GM12878 (cell line): ENCODE data around the gene ZSCAN26. TPM values are rescaled to one million over a fixed set of nuclear protein-coding genes. Genes with fewer than 3 reads are reported as not detected.

Experiments used
- ATAC-seq: fragments of 200-7000 bp; cut with Tn5 transposase; 3 replicates; pipeline ENCODE4 v1.9.1; 2020; ENCODE audit warnings: mild to moderate bottlenecking, moderate library complexity
- BruUV-seq: library from RNA; stranded (reverse); fragments of 400-500 nt; replicated peaks from 2 replicates; lab custom pipeline; 2021; lab: Mats Ljungman, UMichigan
- CTCF ChIA-PET: fragments of 300-600 bp; sonication (Branson Sonifier 250); formaldehyde crosslinking; extraction: SDS; loops from one replicate; lab custom pipeline; 2021; ENCODE audit warnings: inconsistent platforms; lab: Yijun Ruan, JAX
- POLR2A ChIA-PET: fragments of 350-600 bp; formaldehyde crosslinking; extraction: SDS; loops from one replicate; lab custom pipeline; 2021; ENCODE audit warnings: inconsistent platforms; lab: Charles Lee
- RAD21 ChIA-PET: fragments of 300-600 bp; sonication (Branson Sonifier 250); formaldehyde crosslinking; loops from one replicate; lab custom pipeline; 2023; ENCODE audit warnings: antibody characterized with exemption; ENCODE audit not compliant: unreplicated experiment; lab: Charles Lee
- SMC1A ChIA-PET: fragments of 300-600 bp; sonication (Branson Sonifier 250); formaldehyde crosslinking; loops from one replicate; lab custom pipeline; 2023; ENCODE audit not compliant: unreplicated experiment, uncharacterized antibody; lab: Charles Lee
- DNase-seq: peaks from one replicate; pipeline ENCODE4 v3.0.0-alpha.2; 2011; ENCODE audit warnings: low read depth, low spot score
- FAIRE-seq: peaks from 3 replicates; lab custom pipeline; 2011; peaks lifted over from hg19 to GRCh38; lab: Jason Lieb, UNC
- H2AFZ ChIP-seq: 2 replicates; pipeline ENCODE4 v1.6.0; 2011; ENCODE audit warnings: low read depth, low read length, control low read depth; ENCODE audit not compliant: control insufficient read depth
- H3K27ac ChIP-seq: 2 replicates; pipeline ENCODE4 v1.5.1; 2011; ENCODE audit warnings: control low read depth; ENCODE audit not compliant: control insufficient read depth, insufficient read depth
- H3K27me3 ChIP-seq, 2 experiments: replicated peaks in 1 of 2; 2 replicates each; pipeline versions ENCODE4 v1.6.0 to v1.6.1; 2011; ENCODE audit warnings: low read length in 1 of 2; ENCODE audit not compliant: control insufficient read depth in 2 of 2, insufficient read depth in 2 of 2
- H3K36me3 ChIP-seq, 2 experiments: 2 replicates each; pipeline ENCODE4 v1.5.1; 2011; ENCODE audit warnings: low read length in 1 of 2; ENCODE audit not compliant: control insufficient read depth in 2 of 2, insufficient read depth in 2 of 2
- H3K4me1 ChIP-seq: 2 replicates; pipeline ENCODE4 v1.6.1; 2011; ENCODE audit warnings: mild to moderate bottlenecking, low read length, moderate library complexity, mixed read lengths; ENCODE audit not compliant: control insufficient read depth, insufficient read depth
- H3K4me2 ChIP-seq: 2 replicates; pipeline ENCODE4 v1.6.0; 2011; ENCODE audit warnings: control low read depth; ENCODE audit not compliant: control insufficient read depth, insufficient read depth
- H3K4me3 ChIP-seq: fragments of 200-600 bp; sonication (generic); 2 replicates; pipeline ENCODE4 v1.5.1; 2016
- H3K79me2 ChIP-seq: 2 replicates; pipeline ENCODE4 v1.6.0; 2011; ENCODE audit warnings: low read length; ENCODE audit not compliant: control insufficient read depth, insufficient read depth
- H3K9ac ChIP-seq: 2 replicates; pipeline ENCODE4 v1.8.0; 2011; ENCODE audit warnings: low read length, control low read depth, mixed read lengths; ENCODE audit not compliant: control insufficient read depth, insufficient read depth
- H3K9me3 ChIP-seq: replicated peaks from 3 replicates; pipeline ENCODE4 v1.5.1; 2011; ENCODE audit warnings: mild to moderate bottlenecking, low read length; ENCODE audit not compliant: control insufficient read depth, insufficient read depth
- H4K20me1 ChIP-seq: 2 replicates; pipeline ENCODE4 v1.6.0; 2011; ENCODE audit not compliant: control insufficient read depth, insufficient read depth
- CREB1 ChIP-seq: IDR thresholded peaks from 2 replicates; pipeline ENCODE4 v1.6.1; 2012; ENCODE audit warnings: low read depth, mild to moderate bottlenecking, inconsistent platforms
- DPF2 ChIP-seq: fragments of 450-650 bp; IDR thresholded peaks from 2 replicates; pipeline ENCODE4 v1.6.1; 2017; ENCODE audit warnings: mild to moderate bottlenecking
- EED ChIP-seq: sonication (generic); IDR thresholded peaks from 2 replicates; pipeline ENCODE4 v1.6.1; 2016; ENCODE audit warnings: antibody characterized with exemption, low read depth
- FOS ChIP-seq: IDR thresholded peaks from 3 replicates; pipeline ENCODE4 v1.6.1; 2011; ENCODE audit warnings: borderline replicate concordance; ENCODE audit not compliant: insufficient read length; ENCODE audit errors: extremely low read depth
- IKZF1 ChIP-seq: fragments of 450-650 bp; conservative IDR thresholded peaks from 2 replicates; pipeline ENCODE4 v1.6.1; 2017; ENCODE audit warnings: antibody characterized with exemption, mild to moderate bottlenecking
- IRF4 ChIP-seq: IDR thresholded peaks from 2 replicates; pipeline ENCODE4 v1.6.1; 2011; ENCODE audit warnings: low read depth, low read length
- LARP7 ChIP-seq: fragments of 450-650 bp; IDR thresholded peaks from 2 replicates; pipeline ENCODE4 v1.6.1; 2017; ENCODE audit warnings: mild to moderate bottlenecking
- MEF2B ChIP-seq: fragments of 450-650 bp; IDR thresholded peaks from 2 replicates; pipeline ENCODE4 v1.6.1; 2018; ENCODE audit warnings: mild to moderate bottlenecking, moderate library complexity; ENCODE audit not compliant: partially characterized antibody, poor library complexity, severe bottlenecking
- NBN ChIP-seq: fragments of 450-650 bp; IDR thresholded peaks from 2 replicates; pipeline ENCODE4 v1.6.1; 2016
- POLR2A ChIP-seq: IDR thresholded peaks from 2 replicates; pipeline ENCODE4 v1.6.1; 2011; ENCODE audit warnings: low read depth, mild to moderate bottlenecking, low read length
- RUNX3 ChIP-seq: IDR thresholded peaks from 2 replicates; pipeline ENCODE4 v1.6.1; 2012; ENCODE audit warnings: low read length, inconsistent platforms
- SIN3A ChIP-seq: IDR thresholded peaks from 2 replicates; pipeline ENCODE4 v1.6.1; 2012; ENCODE audit warnings: low read depth, low read length, improper control_type of control experiment
- SMAD1 ChIP-seq: fragments of 450-650 bp; IDR thresholded peaks from 2 replicates; pipeline ENCODE4 v1.6.1; 2018; ENCODE audit warnings: mild to moderate bottlenecking, low read depth; ENCODE audit not compliant: partially characterized antibody
- SMAD5 ChIP-seq: IDR thresholded peaks from 2 replicates; pipeline ENCODE4 v1.6.1; 2016; ENCODE audit warnings: antibody characterized with exemption, low read depth
- SPI1 ChIP-seq: IDR thresholded peaks from 2 replicates; pipeline ENCODE4 v1.6.1; 2011; ENCODE audit warnings: low read depth, mild to moderate bottlenecking, low read length, moderate library complexity, borderline replicate concordance; ENCODE audit not compliant: insufficient read depth
- SREBF1 ChIP-seq: IDR thresholded peaks from 2 replicates; pipeline ENCODE4 v1.6.1; 2012; ENCODE audit warnings: mild to moderate bottlenecking, low read length
- TAF1 ChIP-seq: IDR thresholded peaks from 2 replicates; pipeline ENCODE4 v1.6.1; 2011; ENCODE audit warnings: mild to moderate bottlenecking, low read depth, low read length, borderline replicate concordance
- TCF12 ChIP-seq: IDR thresholded peaks from 2 replicates; pipeline ENCODE4 v1.6.1; 2011; ENCODE audit warnings: low read depth, mild to moderate bottlenecking, low read length
- WGBS: methylation state at CpG from one replicate; pipeline ENCODE4 v1.1.6; 2016; ENCODE audit warnings: low lambda C conversion rate; ENCODE audit not compliant: insufficient replicate concordance, insufficient coverage; ENCODE audit errors: missing lambda C conversion rate; 5-methylcytosine and 5-hydroxymethylcytosine counted together
- in situ Hi-C: fragments of 300-500 bp; cut with MboI; formaldehyde crosslinking; loops from 9 replicates; pipeline ENCODE4 v1.14.3; 2018; ENCODE audit warnings: mixed read lengths
- intact Hi-C: fragments of 100-400 bp; cut with micrococcal nuclease; formaldehyde crosslinking; loops from one replicate; pipeline ENCODE4 v1.14.2; 2022; ENCODE audit not compliant: unreplicated experiment
- polyA plus RNA-seq, 11 experiments: library from polyadenylated mRNA; depleted of rRNA in 4 of 11; unstranded in 6 of 11; stranded (reverse) in 5 of 11; fragments of >200 nt; fragmentation: Nextera tagmentation in 4 of 11; fragmentation: Illumina TruSeq in 1 of 11; extraction: Ambion mirVana in 4 of 11; extraction: Trizol in 1 of 11; gene quantifications; 1 replicate in 1 of 11; 2 replicates in 10 of 11; pipeline versions ENCODE4 v1.2.1 to v1.2.3, GENCODE V29; 2011 to 2016; ENCODE audit warnings: inconsistent platforms in 2 of 11, missing spikeins in 2 of 11, low read depth in 1 of 11
- total RNA-seq, 4 experiments: library from RNA; depleted of rRNA in 3 of 4; stranded (reverse); fragments of >200 nt in 3 of 4; fragmentation: Illumina TruSeq in 1 of 4; extraction: Trizol in 1 of 4; gene quantifications; 2 replicates each; pipeline versions ENCODE4 v1.2.1 to v1.2.3, GENCODE V29; 2013 to 2021
- TF ChIP-seq, protein P1 (sequence below): fragments of 450-650 bp; formaldehyde crosslinking; IDR thresholded peaks from 2 replicates; pipeline ENCODE4 v1.5.0; 2022; ENCODE audit warnings: mild to moderate bottlenecking, missing genetic modification characterization

The ZSCAN26 gene
- total and polyA plus RNA-seq, 10 of the 15 experiments (the other 5 are each of a cell fraction or from before 2014, with no cell fraction given): 4.5 to 13.3 (median 6.5) TPM

DNA sequence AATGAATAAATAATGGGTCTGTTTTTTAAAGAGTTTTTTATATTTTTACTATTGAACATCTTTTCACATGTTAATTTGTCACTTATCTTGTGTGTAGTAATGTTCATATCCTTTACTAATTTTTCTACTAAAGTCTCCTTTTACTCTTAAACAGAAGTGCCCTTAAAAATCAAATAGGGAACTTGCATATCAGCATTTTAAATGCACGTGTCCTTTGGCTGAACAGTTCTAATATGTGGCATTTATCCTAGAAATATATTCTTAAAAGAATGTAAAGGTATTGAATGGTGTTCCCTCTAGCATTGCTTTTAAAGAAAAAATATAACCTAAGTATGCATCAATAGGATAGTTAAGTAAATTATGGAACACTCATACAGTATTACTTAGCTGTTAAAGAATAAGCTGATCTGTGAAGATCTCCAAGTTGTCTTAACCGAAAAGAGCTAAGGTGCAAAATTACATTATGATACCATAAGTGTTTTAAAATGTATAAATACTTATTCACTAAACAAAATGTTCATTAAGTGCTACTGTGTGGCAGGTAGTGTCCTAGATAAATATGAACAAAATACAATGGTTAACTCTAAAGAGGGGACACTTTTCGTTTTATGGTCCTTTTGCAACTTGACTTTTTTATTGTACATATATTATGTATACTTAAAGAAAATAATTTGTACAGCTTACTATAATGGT is 13.8 kb downstream of the ZSCAN26 start (continued):
- TF ChIP-seq, protein P1, sequence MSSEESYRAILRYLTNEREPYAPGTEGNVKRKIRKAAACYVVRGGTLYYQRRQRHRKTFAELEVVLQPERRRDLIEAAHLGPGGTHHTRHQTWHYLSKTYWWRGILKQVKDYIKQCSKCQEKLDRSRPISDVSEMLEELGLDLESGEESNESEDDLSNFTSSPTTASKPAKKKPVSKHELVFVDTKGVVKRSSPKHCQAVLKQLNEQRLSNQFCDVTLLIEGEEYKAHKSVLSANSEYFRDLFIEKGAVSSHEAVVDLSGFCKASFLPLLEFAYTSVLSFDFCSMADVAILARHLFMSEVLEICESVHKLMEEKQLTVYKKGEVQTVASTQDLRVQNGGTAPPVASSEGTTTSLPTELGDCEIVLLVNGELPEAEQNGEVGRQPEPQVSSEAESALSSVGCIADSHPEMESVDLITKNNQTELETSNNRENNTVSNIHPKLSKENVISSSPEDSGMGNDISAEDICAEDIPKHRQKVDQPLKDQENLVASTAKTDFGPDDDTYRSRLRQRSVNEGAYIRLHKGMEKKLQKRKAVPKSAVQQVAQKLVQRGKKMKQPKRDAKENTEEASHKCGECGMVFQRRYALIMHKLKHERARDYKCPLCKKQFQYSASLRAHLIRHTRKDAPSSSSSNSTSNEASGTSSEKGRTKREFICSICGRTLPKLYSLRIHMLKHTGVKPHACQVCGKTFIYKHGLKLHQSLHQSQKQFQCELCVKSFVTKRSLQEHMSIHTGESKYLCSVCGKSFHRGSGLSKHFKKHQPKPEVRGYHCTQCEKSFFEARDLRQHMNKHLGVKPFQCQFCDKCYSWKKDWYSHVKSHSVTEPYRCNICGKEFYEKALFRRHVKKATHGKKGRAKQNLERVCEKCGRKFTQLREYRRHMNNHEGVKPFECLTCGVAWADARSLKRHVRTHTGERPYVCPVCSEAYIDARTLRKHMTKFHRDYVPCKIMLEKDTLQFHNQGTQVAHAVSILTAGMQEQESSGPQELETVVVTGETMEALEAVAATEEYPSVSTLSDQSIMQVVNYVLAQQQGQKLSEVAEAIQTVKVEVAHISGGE (CRISPR knock-in tag): no peak
- TF ChIP-seq NBN: no peak
- no peak for TF ChIP-seq IRF4

DNA sequence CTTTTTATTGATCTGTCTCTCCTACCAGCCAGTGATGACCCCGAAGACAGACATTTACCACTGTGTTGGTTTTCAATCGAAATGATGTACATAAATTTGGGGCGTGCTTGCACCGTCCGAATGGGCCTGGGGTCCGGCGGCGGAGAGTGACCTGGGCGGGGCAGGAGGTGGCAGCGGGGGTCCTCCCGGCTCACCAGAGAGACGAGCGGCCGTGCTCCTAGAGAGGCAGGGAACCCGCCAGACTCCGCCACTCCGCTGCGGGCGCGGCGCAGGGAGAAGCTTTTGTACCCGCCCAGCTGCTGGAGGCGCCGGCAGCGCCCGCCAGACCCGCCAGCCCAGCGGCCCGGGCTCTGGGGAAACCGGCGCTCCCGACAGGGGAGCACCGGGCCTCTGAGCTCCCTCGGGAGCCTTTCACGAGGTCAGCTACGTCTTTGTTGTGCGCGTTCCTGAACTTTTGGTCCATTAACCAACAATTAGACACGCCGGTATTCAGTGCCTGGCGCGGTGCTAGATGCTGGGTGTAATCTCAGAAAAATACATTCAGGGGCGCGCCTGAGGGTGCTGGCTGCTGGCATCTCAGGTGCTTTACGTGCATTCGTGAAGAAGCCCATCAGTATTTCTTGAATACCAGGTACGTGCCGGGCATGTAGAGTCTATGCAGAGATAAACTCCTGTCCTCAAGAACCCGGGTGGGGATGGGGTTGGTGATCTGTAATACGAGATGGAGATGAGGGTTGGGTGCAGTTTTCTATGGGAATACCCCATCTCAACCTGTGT is 14.5 kb downstream of the ZSCAN26 start, which contains the start of gene PGBD1:
TSS of gene PGBD1 (plus strand) at position 285 of the 777 bp plus-strand sequence. CDS start 2,242 bp downstream, outside the sequence.
- Histone ChIP-seq H3K9me3 (peaks cover 1% of the 10 kb centered on the region; the same call in 1 of the 3 replicates), H3K9ac (peak within 1 kb of the TSS; percentile 69), H4K20me1 (no peaks in the 10 kb centered on the region), H3K4me3 (peak within 1 kb of the TSS; percentile 71), H3K36me3 (peaks cover 0 to 2% of the 10 kb centered on the region in 2 experiments; a peak in 2 of 4 replicates), H3K27ac (no peak within 1 kb of the TSS; the same call in 1 of the 2 replicates), H3K27me3 (no peaks in the 10 kb centered on the region), H3K4me2 (peak within 1 kb of the TSS; percentile 85), H3K79me2 (no peaks in the 10 kb centered on the region), H3K4me1 (no peaks in the 10 kb centered on the region), H2AFZ (peak within 1 kb of the TSS; percentile 88)
- SMC1A ChIA-PET: interaction anchor here (1.0 to 4.9 kb wide), 8 partner anchors 10 to 74 kb away, joined by 3 to 27 read pairs (median 5); partner anchors contain the start of genes ZKSCAN3, ZKSCAN4, ZSCAN26 and ZSCAN31
- 1% methylated on average over 50 of the region's 50 CpGs for WGBS
- POLR2A ChIA-PET: interaction anchor here (0.5 to 1.3 kb wide), 6 partner anchors 14 to 91 kb away, joined by 3 to 6 read pairs (median 4); partner anchors contain the start of genes ZKSCAN4 and ZSCAN31
- ATAC-seq (peak; percentile 97), FAIRE-seq (no peak), DNase-seq (no peak)
- CTCF ChIA-PET: interaction anchor here (0.9 kb wide), 1 partner anchor 75 kb away, joined by 3 read pairs; no protein-coding TSS in a partner anchor
- BruUV-seq: no TSS peak
- intact Hi-C loops (loop anchor here (5.0 kb wide), 1 partner anchor 66 kb away; the partner anchor contains the start of gene ZKSCAN3), in situ Hi-C loops (no loop called here)
- RAD21 ChIA-PET: interaction anchor here (0.9 to 3.2 kb wide), 4 partner anchors 14 to 140 kb away, joined by 3 to 14 read pairs (median 6); partner anchors contain the start of genes ZKSCAN3, ZKSCAN8 and ZSCAN26
- TF ChIP-seq CREB1 (no peak), SREBF1 (no peak), DPF2 (0 out of 2 replicates have a peak, but pooled peaks have one; percentile 21), TAF1 (peak; percentile 78; the same call in 1 of the 2 replicates), POLR2A (peak; percentile 72), SMAD5 (peak; percentile 46; the same call in 1 of the 2 replicates), TCF12 (peak; percentile 42; the same call in 1 of the 2 replicates), SIN3A (no peak), SMAD1 (no peak), RUNX3 (peak; percentile 42), IKZF1 (peak; percentile 61), FOS (no peak), SPI1 (no peak), MEF2B (peak; percentile 49), LARP7 (no peak), EED (peak; percentile 47; the same call in 1 of the 2 replicates)
